GM23338 (cell line): ENCODE results near the gene CYTL1. TPM values are rescaled to one million over a fixed set of nuclear protein-coding genes. Genes with fewer than 3 reads are reported as not detected.

Experiments
- ATAC-seq: fragments of 200-7000 bp; cut with Tn5 transposase; 3 replicates; pipeline ENCODE4 v1.9.1; 2020
- DNase-seq: peaks from one replicate; pipeline ENCODE4 v3.0.0-alpha.2; 2015; ENCODE audit warnings: low spot score
- H2AFZ ChIP-seq: fragments of 200-600 bp; sonication (generic); 2 replicates; pipeline ENCODE4 v1.8.0; 2016; ENCODE audit warnings: antibody characterized with exemption, mild to moderate bottlenecking, moderate library complexity
- H3F3A ChIP-seq: fragments of 200-600 bp; sonication (generic); replicated peaks from 2 replicates; pipeline ENCODE4 v1.8.0; 2017; ENCODE audit warnings: antibody characterized with exemption, mixed run types, low read depth
- H3K27ac ChIP-seq: fragments of 200-600 bp; sonication (generic); 2 replicates; pipeline ENCODE4 v1.6.1; 2016; ENCODE audit warnings: low read depth
- H3K27me3 ChIP-seq: fragments of 200-600 bp; sonication (generic); 2 replicates; pipeline ENCODE4 v1.8.0; 2016; ENCODE audit warnings: mild to moderate bottlenecking, mixed run types, moderate library complexity; ENCODE audit not compliant: insufficient read depth
- H3K36me3 ChIP-seq: fragments of 200-600 bp; sonication (generic); 2 replicates; pipeline ENCODE4 v1.8.0; 2016; ENCODE audit warnings: mild to moderate bottlenecking; ENCODE audit not compliant: insufficient read depth
- H3K4me1 ChIP-seq: fragments of 200-600 bp; sonication (generic); 2 replicates; pipeline ENCODE4 v1.8.0; 2016; ENCODE audit warnings: mild to moderate bottlenecking, moderate library complexity; ENCODE audit not compliant: insufficient read depth
- H3K4me2 ChIP-seq: fragments of 200-600 bp; sonication (generic); 2 replicates; pipeline ENCODE4 v1.7.1; 2017; ENCODE audit warnings: mixed run types
- H3K4me3 ChIP-seq: fragments of 200-600 bp; sonication (generic); 2 replicates; pipeline ENCODE4 v1.6.1; 2016; ENCODE audit warnings: mixed run types
- H3K79me2 ChIP-seq: fragments of 200-600 bp; sonication (generic); replicated peaks from 2 replicates; pipeline ENCODE4 v1.8.0; 2017; ENCODE audit warnings: mild to moderate bottlenecking; ENCODE audit not compliant: insufficient read depth
- H3K9me2 ChIP-seq: fragments of 200-600 bp; sonication (generic); 2 replicates; pipeline ENCODE4 v1.8.0; 2017; ENCODE audit not compliant: insufficient read depth
- H4K20me1 ChIP-seq: fragments of 200-600 bp; sonication (generic); replicated peaks from 2 replicates; pipeline ENCODE4 v1.8.0; 2017; ENCODE audit warnings: mild to moderate bottlenecking; ENCODE audit not compliant: insufficient read depth
- H3K27ac Mint-ChIP-seq: 2 replicates; pipeline ENCODE4 v1.8.0; 2020; ENCODE audit warnings: inconsistent platforms, mild to moderate bottlenecking, moderate library complexity, mixed read lengths
- H3K27me3 Mint-ChIP-seq: 3 replicates; pipeline ENCODE4 v1.8.0; 2022; ENCODE audit warnings: low read depth, mild to moderate bottlenecking, moderate library complexity, mixed read lengths, inconsistent platforms; ENCODE audit not compliant: insufficient read depth, poor library complexity
- H3K36me3 Mint-ChIP-seq: 3 replicates; pipeline ENCODE4 v1.8.0; 2021; ENCODE audit warnings: low read depth, mild to moderate bottlenecking, inconsistent platforms, moderate library complexity, mixed read lengths
- H3K4me1 Mint-ChIP-seq: 3 replicates; pipeline ENCODE4 v1.8.0; 2020; ENCODE audit warnings: mild to moderate bottlenecking, inconsistent platforms, mixed read lengths
- H3K4me3 Mint-ChIP-seq: 3 replicates; pipeline ENCODE4 v1.8.0; 2021; ENCODE audit warnings: moderate library complexity, mild to moderate bottlenecking, inconsistent platforms, mixed read lengths
- H3K9me3 Mint-ChIP-seq: 3 replicates; pipeline ENCODE4 v1.8.0; 2020; ENCODE audit warnings: moderate library complexity, mild to moderate bottlenecking, inconsistent platforms, mixed read lengths
- CREB1 ChIP-seq: fragments of 250-450 bp; sonication (Bioruptor Pico); IDR thresholded peaks from 2 replicates; pipeline ENCODE4 v1.5.0; 2020; ENCODE audit warnings: low read depth, mild to moderate bottlenecking, moderate library complexity
- EZH2 ChIP-seq: fragments of 200-600 bp; sonication (generic); IDR thresholded peaks from one replicate; pipeline ENCODE4 v1.8.0; 2017; ENCODE audit warnings: antibody characterized with exemption, mild to moderate bottlenecking, low read depth; ENCODE audit not compliant: unreplicated experiment
- EZH2phosphoT487 ChIP-seq: fragments of 200-600 bp; sonication (generic); IDR thresholded peaks from one replicate; pipeline ENCODE4 v1.8.1; 2018; ENCODE audit warnings: antibody characterized with exemption; ENCODE audit not compliant: unreplicated experiment
- NANOG ChIP-seq: IDR thresholded peaks from 2 replicates; pipeline ENCODE4 v1.6.1; 2016; ENCODE audit warnings: antibody characterized with exemption, borderline replicate concordance
- REST ChIP-seq: IDR thresholded peaks from one replicate; pipeline ENCODE4 v1.6.1; 2018; ENCODE audit warnings: antibody characterized with exemption; ENCODE audit not compliant: unreplicated experiment
- ZNF114 ChIP-seq: fragments of 250-450 bp; sonication (Bioruptor Pico); IDR thresholded peaks from 2 replicates; pipeline ENCODE4 v1.5.0; 2020; ENCODE audit warnings: mild to moderate bottlenecking, moderate library complexity
- ZNF462 ChIP-seq: fragments of 250-450 bp; sonication (Bioruptor Pico); IDR thresholded peaks from 2 replicates; pipeline ENCODE4 v1.5.0; 2020; ENCODE audit warnings: mild to moderate bottlenecking, moderate library complexity
- polyA plus RNA-seq: library from polyadenylated mRNA; unstranded; fragments of >200 nt; fragmentation: Nextera tagmentation; extraction: Ambion mirVana; gene quantifications from 2 replicates; pipeline ENCODE4 v1.2.1, GENCODE V29; 2016
- total RNA-seq: library from RNA; depleted of rRNA; stranded (reverse); fragments of >200 nt; shearing (Covaris generic); gene quantifications from 2 replicates; pipeline ENCODE4 v1.2.3, GENCODE V29; 2014
- TF ChIP-seq, protein P1 (sequence below), 2 experiments: fragments of 200-600 bp in 1 of 2; sonication (generic) in 1 of 2; conservative IDR thresholded peaks; 2 replicates each; pipeline versions ENCODE4 v1.5.1 to v1.6.1; 2016 to 2017; ENCODE audit warnings: antibody characterized with exemption in 2 of 2, low read depth in 2 of 2, mild to moderate bottlenecking in 2 of 2, moderate library complexity in 1 of 2
- TF ChIP-seq, protein P2 (sequence below): IDR thresholded peaks from 2 replicates; pipeline ENCODE4 v1.6.1; 2016; ENCODE audit warnings: antibody characterized with exemption

Gene CYTL1
- total and polyA plus RNA-seq, 2 experiments from 2014 or later: 12.6 to 17.6 TPM

DNA sequence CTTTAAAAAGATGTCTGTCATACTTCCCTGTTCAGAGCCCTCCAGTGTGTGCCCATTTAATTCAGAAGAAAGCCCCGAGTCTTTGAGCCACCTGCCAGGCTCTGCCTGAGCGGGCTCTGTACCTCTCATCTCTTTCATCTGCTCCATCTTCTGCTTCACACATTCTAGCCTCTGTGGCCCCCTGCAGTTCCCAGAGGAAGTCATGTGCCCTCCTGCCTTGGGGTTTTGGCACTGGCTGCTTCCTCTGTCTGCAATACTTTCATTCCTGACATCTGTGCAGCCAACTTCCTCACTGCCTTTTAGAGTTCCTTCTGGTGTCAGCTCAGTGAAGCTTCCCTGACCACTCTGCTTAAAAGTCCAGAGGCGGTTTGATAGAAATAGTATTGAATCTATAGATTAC, 25.8 kb upstream of the CYTL1 start:
- Histone ChIP-seq H3K36me3 (no peaks in the 10 kb centered on the region), H4K20me1 (no peaks in the 10 kb centered on the region), H3K79me2 (no peaks in the 10 kb centered on the region), H2AFZ (no peak overlapping the region), H3K27me3 (peaks cover 2% of the 10 kb centered on the region; the same call in 1 of the 2 replicates), H3K27ac (no peak overlapping the region), H3K4me2 (no peak overlapping the region), H3F3A (no peaks in the 10 kb centered on the region), H3K4me3 (no peak overlapping the region), H3K4me1 (no peaks in the 10 kb centered on the region), H3K9me2 (peaks cover 8% of the 10 kb centered on the region)
- no peak for DNase-seq
- H3K9me3 Mint-ChIP-seq: no peaks in the 10 kb centered on the region; the same call in 2 of the 3 replicates
- no peaks in the 10 kb centered on the region; the same call in 1 of the 3 replicates for H3K4me1 Mint-ChIP-seq
- H3K27ac Mint-ChIP-seq: no peak overlapping the region
- no peak for TF ChIP-seq EZH2
- no peak for TF ChIP-seq REST
- TF ChIP-seq NANOG: no peak
- TF ChIP-seq CREB1 (CRISPR knock-in tag): no peak
- TF ChIP-seq, protein P1, sequence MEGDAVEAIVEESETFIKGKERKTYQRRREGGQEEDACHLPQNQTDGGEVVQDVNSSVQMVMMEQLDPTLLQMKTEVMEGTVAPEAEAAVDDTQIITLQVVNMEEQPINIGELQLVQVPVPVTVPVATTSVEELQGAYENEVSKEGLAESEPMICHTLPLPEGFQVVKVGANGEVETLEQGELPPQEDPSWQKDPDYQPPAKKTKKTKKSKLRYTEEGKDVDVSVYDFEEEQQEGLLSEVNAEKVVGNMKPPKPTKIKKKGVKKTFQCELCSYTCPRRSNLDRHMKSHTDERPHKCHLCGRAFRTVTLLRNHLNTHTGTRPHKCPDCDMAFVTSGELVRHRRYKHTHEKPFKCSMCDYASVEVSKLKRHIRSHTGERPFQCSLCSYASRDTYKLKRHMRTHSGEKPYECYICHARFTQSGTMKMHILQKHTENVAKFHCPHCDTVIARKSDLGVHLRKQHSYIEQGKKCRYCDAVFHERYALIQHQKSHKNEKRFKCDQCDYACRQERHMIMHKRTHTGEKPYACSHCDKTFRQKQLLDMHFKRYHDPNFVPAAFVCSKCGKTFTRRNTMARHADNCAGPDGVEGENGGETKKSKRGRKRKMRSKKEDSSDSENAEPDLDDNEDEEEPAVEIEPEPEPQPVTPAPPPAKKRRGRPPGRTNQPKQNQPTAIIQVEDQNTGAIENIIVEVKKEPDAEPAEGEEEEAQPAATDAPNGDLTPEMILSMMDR (conservative IDR thresholded peaks at IDR 0.05; ENCODE audit: low read depth in 2 of 2): no peak
- TF ChIP-seq ZNF462 (CRISPR knock-in tag): no peak
- no peak for TF ChIP-seq ZNF114 (CRISPR knock-in tag)
- no peak for TF ChIP-seq EZH2phosphoT487
- TF ChIP-seq, protein P2, sequence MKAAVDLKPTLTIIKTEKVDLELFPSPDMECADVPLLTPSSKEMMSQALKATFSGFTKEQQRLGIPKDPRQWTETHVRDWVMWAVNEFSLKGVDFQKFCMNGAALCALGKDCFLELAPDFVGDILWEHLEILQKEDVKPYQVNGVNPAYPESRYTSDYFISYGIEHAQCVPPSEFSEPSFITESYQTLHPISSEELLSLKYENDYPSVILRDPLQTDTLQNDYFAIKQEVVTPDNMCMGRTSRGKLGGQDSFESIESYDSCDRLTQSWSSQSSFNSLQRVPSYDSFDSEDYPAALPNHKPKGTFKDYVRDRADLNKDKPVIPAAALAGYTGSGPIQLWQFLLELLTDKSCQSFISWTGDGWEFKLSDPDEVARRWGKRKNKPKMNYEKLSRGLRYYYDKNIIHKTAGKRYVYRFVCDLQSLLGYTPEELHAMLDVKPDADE: no peak
- no peaks in the 10 kb centered on the region for H3K36me3 Mint-ChIP-seq
- no peak overlapping the region for H3K4me3 Mint-ChIP-seq
- H3K27me3 Mint-ChIP-seq: peaks cover under 1% of the 10 kb centered on the region
- ATAC-seq: no peak
